WTC11 (cell line): Measurements from ENCODE around the gene SPSB4.

Experiments
- CREB1 ChIP-seq: sonication (generic); formaldehyde crosslinking; IDR thresholded peaks from 2 replicates; pipeline ENCODE4 v1.8.0; 2023; ENCODE audit warnings: mild to moderate bottlenecking, missing genetic modification reagents
- GABPB1 ChIP-seq: sonication (generic); formaldehyde crosslinking; IDR thresholded peaks from 2 replicates; pipeline ENCODE4 v1.8.1; 2023; ENCODE audit warnings: mild to moderate bottlenecking, missing genetic modification reagents
- GTF2I ChIP-seq: fragments of 250-450 bp; sonication (Bioruptor Pico); conservative IDR thresholded peaks from 2 replicates; pipeline ENCODE4 v1.4.0; 2021; ENCODE audit warnings: mild to moderate bottlenecking
- NR2C2 ChIP-seq: sonication (generic); formaldehyde crosslinking; IDR thresholded peaks from 2 replicates; pipeline ENCODE4 v1.8.0; 2022; ENCODE audit warnings: mild to moderate bottlenecking, missing genetic modification reagents
- OVOL2 ChIP-seq: fragments of 250-450 bp; sonication (Bioruptor Pico); IDR thresholded peaks from 2 replicates; pipeline ENCODE4 v1.9.0; 2021; ENCODE audit warnings: mild to moderate bottlenecking, borderline replicate concordance
- TEAD4 ChIP-seq: sonication (generic); formaldehyde crosslinking; IDR thresholded peaks from 2 replicates; pipeline ENCODE4 v1.8.0; 2022; ENCODE audit warnings: mild to moderate bottlenecking, missing genetic modification reagents
- ZNF138 ChIP-seq: sonication (generic); formaldehyde crosslinking; conservative IDR thresholded peaks from 2 replicates; pipeline ENCODE4 v1.8.1; 2022; ENCODE audit warnings: mild to moderate bottlenecking, moderate library complexity, missing genetic modification reagents
- ZNF416 ChIP-seq: fragments of 250-450 bp; sonication (Bioruptor Pico); IDR thresholded peaks from 2 replicates; pipeline ENCODE4 v1.9.0; 2021; ENCODE audit warnings: mild to moderate bottlenecking, inconsistent platforms
- TF ChIP-seq, protein P1 (sequence below): sonication (generic); formaldehyde crosslinking; conservative IDR thresholded peaks from 2 replicates; pipeline ENCODE4 v1.8.1; 2022; ENCODE audit warnings: mild to moderate bottlenecking, missing genetic modification reagents
- TF ChIP-seq, protein P2 (sequence below): fragments of 200-600 bp; IDR thresholded peaks from 2 replicates; pipeline ENCODE4 v1.8.0; 2022; ENCODE audit warnings: antibody characterized with exemption
- TF ChIP-seq, protein P3 (sequence below): sonication (generic); formaldehyde crosslinking; IDR thresholded peaks from 2 replicates; pipeline ENCODE4 v1.8.1; 2023; ENCODE audit warnings: mild to moderate bottlenecking, missing genetic modification reagents
- TF ChIP-seq, protein P4 (sequence below): sonication (generic); formaldehyde crosslinking; IDR thresholded peaks from 2 replicates; pipeline ENCODE4 v1.8.0; 2022; ENCODE audit warnings: missing genetic modification reagents

DNA sequence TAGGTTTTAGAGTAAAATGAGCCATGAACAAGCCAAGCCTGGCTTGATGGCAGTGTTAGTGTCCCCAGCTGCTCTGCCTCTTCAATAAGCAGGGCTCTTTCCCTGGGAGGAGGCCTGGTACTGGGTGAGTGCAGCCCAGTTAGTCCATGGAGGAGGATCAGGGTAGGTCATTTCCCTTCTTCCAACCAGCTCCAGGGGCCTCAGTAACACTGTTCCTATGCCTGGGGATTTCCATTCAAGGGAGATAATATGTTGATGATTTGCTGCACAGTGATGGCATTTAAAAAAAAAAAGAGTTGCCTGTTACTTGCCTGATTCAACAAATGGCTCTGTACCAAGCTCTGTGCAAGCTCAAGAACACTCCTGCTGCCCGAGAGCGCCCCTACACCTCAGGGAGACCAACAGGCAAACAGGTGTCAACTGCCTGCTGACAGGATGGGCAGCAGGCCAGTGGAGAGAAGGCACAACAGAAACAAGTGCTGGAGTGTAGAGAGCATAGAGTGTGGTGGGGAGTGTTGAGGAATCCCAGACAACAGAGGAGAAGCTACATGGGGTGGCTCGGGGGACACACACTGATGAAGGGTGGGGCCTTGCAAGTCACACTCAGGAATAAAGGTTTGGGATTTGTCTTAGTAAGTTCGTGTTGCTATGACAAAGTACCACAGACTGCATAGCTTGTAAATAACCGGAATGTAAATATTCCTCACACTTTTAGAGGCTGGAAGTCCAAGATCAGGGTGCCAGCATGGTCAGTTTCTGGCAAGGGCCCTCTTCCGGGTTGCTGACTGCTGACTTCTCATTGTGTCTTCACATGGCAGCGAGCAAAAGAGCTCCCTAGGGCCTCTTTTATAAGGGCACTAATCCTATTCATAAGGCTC lies 101.9 kb downstream of the SPSB4 start:
- no peak for TF ChIP-seq NR2C2 (CRISPR knock-in tag)
- TF ChIP-seq, protein P1, sequence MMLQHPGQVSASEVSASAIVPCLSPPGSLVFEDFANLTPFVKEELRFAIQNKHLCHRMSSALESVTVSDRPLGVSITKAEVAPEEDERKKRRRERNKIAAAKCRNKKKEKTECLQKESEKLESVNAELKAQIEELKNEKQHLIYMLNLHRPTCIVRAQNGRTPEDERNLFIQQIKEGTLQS (CRISPR knock-in tag) = no peak
- no peak for TF ChIP-seq ZNF416 (CRISPR knock-in tag)
- TF ChIP-seq, protein P2, sequence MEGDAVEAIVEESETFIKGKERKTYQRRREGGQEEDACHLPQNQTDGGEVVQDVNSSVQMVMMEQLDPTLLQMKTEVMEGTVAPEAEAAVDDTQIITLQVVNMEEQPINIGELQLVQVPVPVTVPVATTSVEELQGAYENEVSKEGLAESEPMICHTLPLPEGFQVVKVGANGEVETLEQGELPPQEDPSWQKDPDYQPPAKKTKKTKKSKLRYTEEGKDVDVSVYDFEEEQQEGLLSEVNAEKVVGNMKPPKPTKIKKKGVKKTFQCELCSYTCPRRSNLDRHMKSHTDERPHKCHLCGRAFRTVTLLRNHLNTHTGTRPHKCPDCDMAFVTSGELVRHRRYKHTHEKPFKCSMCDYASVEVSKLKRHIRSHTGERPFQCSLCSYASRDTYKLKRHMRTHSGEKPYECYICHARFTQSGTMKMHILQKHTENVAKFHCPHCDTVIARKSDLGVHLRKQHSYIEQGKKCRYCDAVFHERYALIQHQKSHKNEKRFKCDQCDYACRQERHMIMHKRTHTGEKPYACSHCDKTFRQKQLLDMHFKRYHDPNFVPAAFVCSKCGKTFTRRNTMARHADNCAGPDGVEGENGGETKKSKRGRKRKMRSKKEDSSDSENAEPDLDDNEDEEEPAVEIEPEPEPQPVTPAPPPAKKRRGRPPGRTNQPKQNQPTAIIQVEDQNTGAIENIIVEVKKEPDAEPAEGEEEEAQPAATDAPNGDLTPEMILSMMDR = no peak
- TF ChIP-seq, protein P3, sequence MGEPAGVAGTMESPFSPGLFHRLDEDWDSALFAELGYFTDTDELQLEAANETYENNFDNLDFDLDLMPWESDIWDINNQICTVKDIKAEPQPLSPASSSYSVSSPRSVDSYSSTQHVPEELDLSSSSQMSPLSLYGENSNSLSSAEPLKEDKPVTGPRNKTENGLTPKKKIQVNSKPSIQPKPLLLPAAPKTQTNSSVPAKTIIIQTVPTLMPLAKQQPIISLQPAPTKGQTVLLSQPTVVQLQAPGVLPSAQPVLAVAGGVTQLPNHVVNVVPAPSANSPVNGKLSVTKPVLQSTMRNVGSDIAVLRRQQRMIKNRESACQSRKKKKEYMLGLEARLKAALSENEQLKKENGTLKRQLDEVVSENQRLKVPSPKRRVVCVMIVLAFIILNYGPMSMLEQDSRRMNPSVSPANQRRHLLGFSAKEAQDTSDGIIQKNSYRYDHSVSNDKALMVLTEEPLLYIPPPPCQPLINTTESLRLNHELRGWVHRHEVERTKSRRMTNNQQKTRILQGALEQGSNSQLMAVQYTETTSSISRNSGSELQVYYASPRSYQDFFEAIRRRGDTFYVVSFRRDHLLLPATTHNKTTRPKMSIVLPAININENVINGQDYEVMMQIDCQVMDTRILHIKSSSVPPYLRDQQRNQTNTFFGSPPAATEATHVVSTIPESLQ (CRISPR knock-in tag) = no peak
- TF ChIP-seq OVOL2 (CRISPR knock-in tag) = no peak
- no peak for TF ChIP-seq CREB1 (CRISPR knock-in tag)
- no peak for TF ChIP-seq GTF2I (CRISPR knock-in tag)
- TF ChIP-seq TEAD4 (CRISPR knock-in tag) = no peak
- TF ChIP-seq, protein P4, sequence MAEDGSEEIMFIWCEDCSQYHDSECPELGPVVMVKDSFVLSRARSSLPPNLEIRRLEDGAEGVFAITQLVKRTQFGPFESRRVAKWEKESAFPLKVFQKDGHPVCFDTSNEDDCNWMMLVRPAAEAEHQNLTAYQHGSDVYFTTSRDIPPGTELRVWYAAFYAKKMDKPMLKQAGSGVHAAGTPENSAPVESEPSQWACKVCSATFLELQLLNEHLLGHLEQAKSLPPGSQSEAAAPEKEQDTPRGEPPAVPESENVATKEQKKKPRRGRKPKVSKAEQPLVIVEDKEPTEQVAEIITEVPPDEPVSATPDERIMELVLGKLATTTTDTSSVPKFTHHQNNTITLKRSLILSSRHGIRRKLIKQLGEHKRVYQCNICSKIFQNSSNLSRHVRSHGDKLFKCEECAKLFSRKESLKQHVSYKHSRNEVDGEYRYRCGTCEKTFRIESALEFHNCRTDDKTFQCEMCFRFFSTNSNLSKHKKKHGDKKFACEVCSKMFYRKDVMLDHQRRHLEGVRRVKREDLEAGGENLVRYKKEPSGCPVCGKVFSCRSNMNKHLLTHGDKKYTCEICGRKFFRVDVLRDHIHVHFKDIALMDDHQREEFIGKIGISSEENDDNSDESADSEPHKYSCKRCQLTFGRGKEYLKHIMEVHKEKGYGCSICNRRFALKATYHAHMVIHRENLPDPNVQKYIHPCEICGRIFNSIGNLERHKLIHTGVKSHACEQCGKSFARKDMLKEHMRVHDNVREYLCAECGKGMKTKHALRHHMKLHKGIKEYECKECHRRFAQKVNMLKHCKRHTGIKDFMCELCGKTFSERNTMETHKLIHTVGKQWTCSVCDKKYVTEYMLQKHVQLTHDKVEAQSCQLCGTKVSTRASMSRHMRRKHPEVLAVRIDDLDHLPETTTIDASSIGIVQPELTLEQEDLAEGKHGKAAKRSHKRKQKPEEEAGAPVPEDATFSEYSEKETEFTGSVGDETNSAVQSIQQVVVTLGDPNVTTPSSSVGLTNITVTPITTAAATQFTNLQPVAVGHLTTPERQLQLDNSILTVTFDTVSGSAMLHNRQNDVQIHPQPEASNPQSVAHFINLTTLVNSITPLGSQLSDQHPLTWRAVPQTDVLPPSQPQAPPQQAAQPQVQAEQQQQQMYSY (CRISPR knock-in tag) = no peak
- no peak for TF ChIP-seq ZNF138 (CRISPR knock-in tag)
- TF ChIP-seq GABPB1 (CRISPR knock-in tag) = no peak
